Measurements from ENCODE around the gene UBA1.

The UBA1 gene

GRCh38 chrX:47170861-47171692 is 22.6 kb upstream of the UBA1 start:
- TF ChIP-seq ZNF274 (IDR thresholded peaks at IDR 0.05; ENCODE audit: low read depth, low read length) (no peak), YY1 (IDR thresholded peaks at IDR 0.05; ENCODE audit: insufficient read depth, insufficient read length) (no peak)
- peaks cover 7% of the 10 kb centered on the region for H3K4me1 ChIP-seq (ENCODE audit: insufficient read depth, insufficient read length)
- H3K4me3 ChIP-seq (ENCODE audit: insufficient read length, low read depth): no peak overlapping the region
- DNase-seq (ENCODE audit: low read depth, low spot score): no peak
- H3K9me3 ChIP-seq (ENCODE audit: insufficient read depth, low read length): no peaks in the 10 kb centered on the region
- no peak overlapping the region for H3K9ac ChIP-seq (ENCODE audit: insufficient read length, low read depth)
- peaks cover 81% of the 10 kb centered on the region for H3K36me3 ChIP-seq (ENCODE audit: insufficient read depth, insufficient read length, low read length)
- H3K27me3 ChIP-seq (ENCODE audit: insufficient read depth, insufficient read length): no peaks in the 10 kb centered on the region

GRCh38 chrX:47171996-47172395 is 21.6 kb upstream of the UBA1 start:
- Histone ChIP-seq H3K9me3 (ENCODE audit: insufficient read depth, low read length) (no peaks in the 10 kb centered on the region), H3K4me1 (ENCODE audit: insufficient read depth, insufficient read length) (peaks cover 11% of the 10 kb centered on the region), H3K36me3 (ENCODE audit: insufficient read depth, insufficient read length, low read length) (peaks cover 84% of the 10 kb centered on the region), H3K9ac (ENCODE audit: insufficient read length, low read depth) (no peak overlapping the region), H3K4me3 (ENCODE audit: insufficient read length, low read depth) (no peak overlapping the region), H3K27me3 (ENCODE audit: insufficient read depth, insufficient read length) (no peaks in the 10 kb centered on the region)
- no peak for DNase-seq (ENCODE audit: low read depth, low spot score)
- TF ChIP-seq YY1 (IDR thresholded peaks at IDR 0.05; ENCODE audit: insufficient read depth, insufficient read length) (no peak), SUZ12 (IDR thresholded peaks at IDR 0.05; ENCODE audit: extremely low read depth, insufficient read depth, insufficient read length) (no peak), ZNF274 (IDR thresholded peaks at IDR 0.05; ENCODE audit: low read depth, low read length) (no peak)

DNA sequence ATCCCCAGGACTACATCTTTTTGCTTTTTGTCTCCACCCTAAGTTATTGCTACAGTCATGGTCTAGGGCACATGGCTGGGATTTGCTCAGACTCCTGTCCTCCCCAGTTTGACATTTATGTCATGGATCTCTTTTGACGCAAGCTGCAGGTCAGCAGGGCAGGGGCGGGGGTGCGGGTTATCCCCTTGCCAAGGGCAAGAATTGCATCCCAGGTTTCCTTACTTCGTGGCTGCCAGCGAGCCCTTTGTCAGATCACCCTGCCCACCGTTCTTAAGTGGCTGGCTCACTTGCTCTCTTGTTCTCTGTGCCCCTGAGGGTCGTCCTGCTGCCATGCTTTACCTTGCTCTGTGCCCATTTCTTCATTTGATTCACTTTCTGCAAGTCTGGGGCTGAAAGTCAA is 21.1 kb upstream of the UBA1 start:
- DNase-seq (ENCODE audit: low read depth, low spot score): no peak
- no peaks in the 10 kb centered on the region for H3K9me3 ChIP-seq (ENCODE audit: insufficient read depth, low read length)
- TF ChIP-seq YY1 (IDR thresholded peaks at IDR 0.05; ENCODE audit: insufficient read depth, insufficient read length): no peak
- no peak for TF ChIP-seq ZNF274 (IDR thresholded peaks at IDR 0.05; ENCODE audit: low read depth, low read length)
- no peak for TF ChIP-seq SUZ12 (IDR thresholded peaks at IDR 0.05; ENCODE audit: extremely low read depth, insufficient read depth, insufficient read length)
- no peak overlapping the region for H3K9ac ChIP-seq (ENCODE audit: insufficient read length, low read depth)
- H3K4me3 ChIP-seq (ENCODE audit: insufficient read length, low read depth): no peak overlapping the region
- H3K4me1 ChIP-seq (ENCODE audit: insufficient read depth, insufficient read length): peaks cover 11% of the 10 kb centered on the region
- H3K36me3 ChIP-seq (ENCODE audit: insufficient read depth, insufficient read length, low read length): peaks cover 90% of the 10 kb centered on the region
- no peaks in the 10 kb centered on the region for H3K27me3 ChIP-seq (ENCODE audit: insufficient read depth, insufficient read length)

DNA sequence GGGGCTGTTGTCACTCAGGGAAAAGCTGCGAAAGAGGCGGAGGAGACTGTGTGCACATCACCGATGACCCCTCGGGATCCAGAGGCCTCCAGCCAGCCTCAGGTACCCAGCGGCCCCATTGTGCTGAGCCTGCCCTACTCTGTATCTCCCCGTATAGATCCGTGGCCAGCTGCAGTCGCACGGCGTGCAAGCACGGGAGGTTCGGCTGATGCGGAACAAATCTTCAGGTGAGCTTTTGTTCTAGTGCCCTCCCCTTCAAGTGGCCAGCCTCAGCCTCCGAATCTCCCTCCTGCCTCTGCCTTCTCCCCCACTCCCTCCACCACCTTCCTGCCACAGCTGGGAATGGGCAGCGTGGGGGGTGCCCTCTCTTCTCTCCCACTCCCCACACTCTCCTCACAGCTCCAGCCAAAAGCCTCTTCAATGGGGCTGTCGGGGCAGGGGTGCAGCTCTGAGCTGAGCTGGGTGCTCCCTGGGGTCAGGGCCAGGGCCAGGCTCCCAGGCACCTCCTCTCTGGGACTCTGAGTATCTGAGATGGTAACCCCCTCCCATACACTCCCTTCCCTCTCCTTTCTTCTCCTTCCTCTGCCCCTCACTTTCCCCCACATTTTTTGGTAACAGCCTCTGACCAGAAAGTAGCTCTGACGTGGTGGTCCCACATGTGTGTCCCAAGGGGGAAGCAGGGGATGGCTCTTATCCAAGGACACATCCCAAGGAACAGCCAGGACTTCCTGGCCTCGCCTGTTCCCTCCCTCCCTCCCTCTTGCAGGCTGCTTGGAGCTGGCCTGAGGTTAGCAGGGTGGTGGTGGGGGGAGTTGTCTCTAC is 20.4 kb upstream of the UBA1 start:
- Histone ChIP-seq H3K36me3 (ENCODE audit: insufficient read depth, insufficient read length, low read length) (peaks cover 96% of the 10 kb centered on the region), H3K9me3 (ENCODE audit: insufficient read depth, low read length) (no peaks in the 10 kb centered on the region)

DNA sequence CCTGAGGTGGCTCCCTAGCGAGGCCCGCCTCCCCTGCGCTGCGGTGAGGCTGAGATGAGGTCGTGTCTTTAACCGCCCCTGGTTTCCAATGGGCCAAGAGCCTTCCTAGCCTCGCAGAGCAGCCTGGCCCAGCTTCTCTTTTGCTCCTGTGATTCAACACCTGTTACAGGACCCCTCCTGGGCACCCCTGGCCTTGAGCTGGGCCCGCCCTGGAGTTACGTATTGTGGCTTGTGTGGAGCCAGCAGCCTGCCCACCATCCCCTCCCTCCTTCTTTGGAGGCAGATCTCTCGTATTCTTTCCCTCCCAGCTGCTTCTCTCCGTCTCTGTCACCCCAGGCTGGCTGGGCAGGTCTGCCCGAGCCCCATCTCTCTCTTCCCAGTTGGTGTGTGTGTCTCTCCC is 19.3 kb upstream of the UBA1 start:
- H3K9ac ChIP-seq (ENCODE audit: insufficient read length, low read depth): no peak overlapping the region
- no peak overlapping the region for H3K4me3 ChIP-seq (ENCODE audit: insufficient read length, low read depth)
- H3K9me3 ChIP-seq (ENCODE audit: insufficient read depth, low read length): no peaks in the 10 kb centered on the region
- H3K36me3 ChIP-seq (ENCODE audit: insufficient read depth, insufficient read length, low read length): peaks cover 99% of the 10 kb centered on the region
- H3K27me3 ChIP-seq (ENCODE audit: insufficient read depth, insufficient read length): no peaks in the 10 kb centered on the region
- H3K4me1 ChIP-seq (ENCODE audit: insufficient read depth, insufficient read length): peaks cover 11% of the 10 kb centered on the region
- no peak for DNase-seq (ENCODE audit: low read depth, low spot score)
- no peak for TF ChIP-seq YY1 (IDR thresholded peaks at IDR 0.05; ENCODE audit: insufficient read depth, insufficient read length)
- no peak for TF ChIP-seq SUZ12 (IDR thresholded peaks at IDR 0.05; ENCODE audit: extremely low read depth, insufficient read depth, insufficient read length)
- TF ChIP-seq ZNF274 (IDR thresholded peaks at IDR 0.05; ENCODE audit: low read depth, low read length): no peak

More for the DNA sequence above, 20.4 kb upstream of the UBA1 start:
- Histone ChIP-seq H3K27me3 (ENCODE audit: insufficient read depth, insufficient read length) (no peaks in the 10 kb centered on the region), H3K4me3 (ENCODE audit: insufficient read length, low read depth) (no peak overlapping the region), H3K4me1 (ENCODE audit: insufficient read depth, insufficient read length) (peaks cover 11% of the 10 kb centered on the region), H3K9ac (ENCODE audit: insufficient read length, low read depth) (no peak overlapping the region)
- no peak for TF ChIP-seq SUZ12 (IDR thresholded peaks at IDR 0.05; ENCODE audit: extremely low read depth, insufficient read depth, insufficient read length)
- TF ChIP-seq ZNF274 (IDR thresholded peaks at IDR 0.05; ENCODE audit: low read depth, low read length): no peak
- no peak for TF ChIP-seq YY1 (IDR thresholded peaks at IDR 0.05; ENCODE audit: insufficient read depth, insufficient read length)
- no peak for DNase-seq (ENCODE audit: low read depth, low spot score)

GRCh38 chrX:47174846-47175587 is 18.6 kb upstream of the UBA1 start:
- Histone ChIP-seq H3K9me3 (ENCODE audit: insufficient read depth, low read length) (no peaks in the 10 kb centered on the region), H3K36me3 (ENCODE audit: insufficient read depth, insufficient read length, low read length) (peaks cover 99% of the 10 kb centered on the region), H3K4me3 (ENCODE audit: insufficient read length, low read depth) (no peak overlapping the region), H3K4me1 (ENCODE audit: insufficient read depth, insufficient read length) (peaks cover 11% of the 10 kb centered on the region), H3K27me3 (ENCODE audit: insufficient read depth, insufficient read length) (no peaks in the 10 kb centered on the region), H3K9ac (ENCODE audit: insufficient read length, low read depth) (no peak overlapping the region)
- TF ChIP-seq ZNF274 (IDR thresholded peaks at IDR 0.05; ENCODE audit: low read depth, low read length) (no peak), YY1 (IDR thresholded peaks at IDR 0.05; ENCODE audit: insufficient read depth, insufficient read length) (no peak), SUZ12 (IDR thresholded peaks at IDR 0.05; ENCODE audit: extremely low read depth, insufficient read depth, insufficient read length) (no peak)
- no peak for DNase-seq (ENCODE audit: low read depth, low spot score)

All from NT2/D1 (cell line).